Measurements from ENCODE around the gene CELF1.
"Not testable (repeated sequence)": the region's sequence is repeated elsewhere in the genome, so short reads cannot be mapped to it uniquely, and the experiment has no call there.

DNA sequence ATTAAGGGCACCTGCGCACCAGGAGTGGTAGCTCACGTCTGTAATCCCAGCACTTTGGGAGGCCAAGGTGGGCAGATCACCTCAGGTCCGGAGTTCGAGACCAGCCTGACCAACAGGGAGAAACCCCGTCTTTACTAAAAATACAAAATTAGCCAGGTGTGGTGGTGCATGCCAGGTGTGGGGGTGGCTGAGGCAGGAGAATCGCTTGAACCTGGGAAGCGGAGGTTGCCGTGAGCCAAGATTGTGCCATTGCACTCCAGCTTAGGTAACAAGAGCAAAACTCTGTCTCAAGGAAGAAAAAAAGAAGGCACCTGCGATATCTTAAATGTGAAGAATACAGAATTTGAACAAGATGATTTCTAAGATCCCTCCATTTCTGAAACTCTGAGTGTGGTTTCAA, 26.9 kb downstream of the CELF1 start:
- TF ChIP-seq, protein P1, sequence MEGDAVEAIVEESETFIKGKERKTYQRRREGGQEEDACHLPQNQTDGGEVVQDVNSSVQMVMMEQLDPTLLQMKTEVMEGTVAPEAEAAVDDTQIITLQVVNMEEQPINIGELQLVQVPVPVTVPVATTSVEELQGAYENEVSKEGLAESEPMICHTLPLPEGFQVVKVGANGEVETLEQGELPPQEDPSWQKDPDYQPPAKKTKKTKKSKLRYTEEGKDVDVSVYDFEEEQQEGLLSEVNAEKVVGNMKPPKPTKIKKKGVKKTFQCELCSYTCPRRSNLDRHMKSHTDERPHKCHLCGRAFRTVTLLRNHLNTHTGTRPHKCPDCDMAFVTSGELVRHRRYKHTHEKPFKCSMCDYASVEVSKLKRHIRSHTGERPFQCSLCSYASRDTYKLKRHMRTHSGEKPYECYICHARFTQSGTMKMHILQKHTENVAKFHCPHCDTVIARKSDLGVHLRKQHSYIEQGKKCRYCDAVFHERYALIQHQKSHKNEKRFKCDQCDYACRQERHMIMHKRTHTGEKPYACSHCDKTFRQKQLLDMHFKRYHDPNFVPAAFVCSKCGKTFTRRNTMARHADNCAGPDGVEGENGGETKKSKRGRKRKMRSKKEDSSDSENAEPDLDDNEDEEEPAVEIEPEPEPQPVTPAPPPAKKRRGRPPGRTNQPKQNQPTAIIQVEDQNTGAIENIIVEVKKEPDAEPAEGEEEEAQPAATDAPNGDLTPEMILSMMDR (IDR thresholded peaks at IDR 0.05), result not testable (repeated sequence)
- not testable (repeated sequence) for TF ChIP-seq POLR2A (IDR thresholded peaks at IDR 0.05)

Data from thyroid gland (tissue), 4 donors.